Measurements from ENCODE around the gene EXOSC2.

GRCh38 chr9:130651221-130651620, 42.4 kb upstream of the EXOSC2 start:
- TF ChIP-seq POLR2AphosphoS5 (IDR thresholded peaks at IDR 0.05; ENCODE audit: low read depth, low read length) (no peak), POLR2A (IDR thresholded peaks at IDR 0.05; ENCODE audit: low read depth, low read length) (no peak)

Data from GM12892 (cell line).